IMR-90 (cell line): ENCODE results near the gene CCDC88B. TPM values are rescaled to one million over a fixed set of nuclear protein-coding genes. Genes with fewer than 3 reads are reported as not detected.

ENCODE experiments used
- ATAC-seq: fragments of 200-7000 bp; cut with Tn5 transposase; 2 replicates; pipeline ENCODE4 v1.9.1; 2020; ENCODE audit warnings: low read depth, mild to moderate bottlenecking, moderate library complexity
- BruUV-seq: library from RNA; stranded (reverse); fragments of 400-500 nt; replicated peaks from 2 replicates; lab custom pipeline; 2021; lab: Mats Ljungman, UMichigan
- CTCF ChIA-PET: fragments of 300-600 bp; formaldehyde crosslinking; extraction: SDS; loops from one replicate; lab custom pipeline; 2021; ENCODE audit warnings: antibody characterized with exemption; lab: Yijun Ruan, JAX
- POLR2A ChIA-PET: fragments of 300-600 bp; sonication (Branson Sonifier 250); formaldehyde crosslinking; loops from one replicate; lab custom pipeline; 2022; ENCODE audit warnings: antibody characterized with exemption; ENCODE audit not compliant: unreplicated experiment; lab: Charles Lee
- DNase-seq: peaks from one replicate; pipeline ENCODE4 v3.0.0; 2013
- H2AFZ ChIP-seq: replicated peaks from 2 replicates; pipeline ENCODE3; 2013; ENCODE audit warnings: low read length, mild to moderate bottlenecking; ENCODE audit not compliant: poor library complexity
- H2AK5ac ChIP-seq: 2 replicates; pipeline ENCODE4 v1.6.1; 2013; ENCODE audit warnings: low read depth, low read length, inconsistent platforms
- H2AK9ac ChIP-seq: replicated peaks from 2 replicates; pipeline ENCODE3; 2013; ENCODE audit warnings: mild to moderate bottlenecking, low read depth, low read length, moderate library complexity; ENCODE audit not compliant: poor library complexity
- H2BK120ac ChIP-seq: 2 replicates; pipeline ENCODE4 v1.6.1; 2013; ENCODE audit warnings: low read depth, low read length, inconsistent platforms
- H2BK15ac ChIP-seq: 3 replicates; pipeline ENCODE4 v1.6.1; 2013; ENCODE audit warnings: low read depth, low read length, inconsistent platforms
- H2BK20ac ChIP-seq: 2 replicates; pipeline ENCODE4 v1.6.1; 2013; ENCODE audit warnings: low read depth, mild to moderate bottlenecking, inconsistent platforms, low read length, moderate library complexity
- H2BK5ac ChIP-seq: 2 replicates; pipeline ENCODE4 v1.6.1; 2013; ENCODE audit warnings: mild to moderate bottlenecking, low read depth, low read length, inconsistent platforms; ENCODE audit not compliant: poor library complexity, severe bottlenecking
- H3K14ac ChIP-seq: replicated peaks from 2 replicates; pipeline ENCODE4 v1.6.1; 2013; ENCODE audit warnings: low read depth, low read length, inconsistent platforms
- H3K18ac ChIP-seq: 2 replicates; pipeline ENCODE4 v1.6.1; 2013; ENCODE audit warnings: low read depth, low read length, control low read depth
- H3K23ac ChIP-seq: 2 replicates; pipeline ENCODE4 v1.6.1; 2013; ENCODE audit warnings: low read depth, low read length, inconsistent platforms
- H3K27ac ChIP-seq: 2 replicates; pipeline ENCODE4 v1.5.1; 2013; ENCODE audit warnings: mild to moderate bottlenecking, control low read depth, low read length; ENCODE audit not compliant: insufficient read depth
- H3K27me3 ChIP-seq: 2 replicates; pipeline ENCODE4 v1.6.1; 2013; ENCODE audit warnings: low read length; ENCODE audit not compliant: control insufficient read depth, insufficient read depth
- H3K36me3 ChIP-seq: 2 replicates; pipeline ENCODE4 v1.6.1; 2013; ENCODE audit warnings: low read length, mixed read lengths; ENCODE audit not compliant: control insufficient read depth, insufficient read depth
- H3K4ac ChIP-seq: 2 replicates; pipeline ENCODE4 v1.6.1; 2013; ENCODE audit warnings: low read depth, low read length, inconsistent platforms
- H3K4me1 ChIP-seq: 2 replicates; pipeline ENCODE4 v1.6.1; 2013; ENCODE audit warnings: low read length, mixed read lengths; ENCODE audit not compliant: control insufficient read depth, insufficient read depth
- H3K4me2 ChIP-seq: 2 replicates; pipeline ENCODE4 v1.6.1; 2013; ENCODE audit warnings: low read depth, mild to moderate bottlenecking, control low read depth, low read length, moderate library complexity
- H3K4me3 ChIP-seq: 2 replicates; pipeline ENCODE4 v1.5.1; 2013; ENCODE audit warnings: low read depth, mild to moderate bottlenecking, control low read depth, low read length, moderate library complexity; ENCODE audit not compliant: insufficient read depth
- H3K56ac ChIP-seq: 2 replicates; pipeline ENCODE4 v1.6.1; 2013; ENCODE audit warnings: low read length, inconsistent platforms; ENCODE audit not compliant: insufficient read depth; ENCODE audit errors: extremely low read depth
- H3K79me1 ChIP-seq, 2 experiments: 2 replicates each; pipeline ENCODE4 v1.6.1; 2013; ENCODE audit warnings: low read length in 2 of 2, inconsistent platforms in 1 of 2, low read depth in 1 of 2
- H3K9ac ChIP-seq: 2 replicates; pipeline ENCODE4 v1.6.1; 2013; ENCODE audit warnings: low read depth, low read length, control low read depth
- H3K9me1 ChIP-seq: 2 replicates; pipeline ENCODE4 v1.6.1; 2013; ENCODE audit warnings: low read length, inconsistent platforms; ENCODE audit not compliant: insufficient read depth
- H3K9me3 ChIP-seq: 2 replicates; pipeline ENCODE4 v1.6.1; 2013; ENCODE audit warnings: low read length; ENCODE audit not compliant: control insufficient read depth, insufficient read depth
- H4K20me1 ChIP-seq: 2 replicates; pipeline ENCODE4 v1.6.1; 2013; ENCODE audit warnings: low read length, inconsistent platforms; ENCODE audit not compliant: insufficient read depth
- H4K5ac ChIP-seq: 2 replicates; pipeline ENCODE4 v1.6.1; 2013; ENCODE audit warnings: mild to moderate bottlenecking, low read depth, low read length, control low read depth
- H4K8ac ChIP-seq, 2 experiments: 2 replicates each; pipeline ENCODE4 v1.6.1; 2013; ENCODE audit warnings: low read depth in 2 of 2, low read length in 2 of 2, control low read depth in 1 of 2, inconsistent platforms in 1 of 2
- H4K91ac ChIP-seq: 2 replicates; pipeline ENCODE4 v1.6.1; 2013; ENCODE audit warnings: low read depth, low read length, inconsistent platforms; ENCODE audit not compliant: insufficient read depth
- BHLHE40 ChIP-seq: fragments of 150-350 bp; IDR thresholded peaks from 2 replicates; pipeline ENCODE4 v1.6.1; 2016; ENCODE audit warnings: mild to moderate bottlenecking, low read depth, low read length
- CEBPB ChIP-seq: IDR thresholded peaks from 2 replicates; pipeline ENCODE4 v1.6.1; 2012; ENCODE audit warnings: low read depth, low read length, improper control_type of control experiment
- CHD1 ChIP-seq: IDR thresholded peaks from 2 replicates; pipeline ENCODE4 v1.6.1; 2012; ENCODE audit warnings: low read depth, low read length, improper control_type of control experiment
- FOS ChIP-seq: fragments of 150-350 bp; IDR thresholded peaks from 2 replicates; pipeline ENCODE4 v1.6.1; 2016; ENCODE audit warnings: low read depth, low read length
- MAFK ChIP-seq: IDR thresholded peaks from 2 replicates; pipeline ENCODE4 v1.6.1; 2012; ENCODE audit warnings: low read depth, low read length, improper control_type of control experiment
- MAZ ChIP-seq: IDR thresholded peaks from 2 replicates; pipeline ENCODE4 v1.6.1; 2012; ENCODE audit warnings: low read depth, mild to moderate bottlenecking, low read length, improper control_type of control experiment, moderate library complexity, borderline replicate concordance
- MXI1 ChIP-seq: IDR thresholded peaks from 2 replicates; pipeline ENCODE4 v1.6.1; 2012; ENCODE audit warnings: low read depth, mild to moderate bottlenecking, low read length, moderate library complexity, borderline replicate concordance
- NFE2L2 ChIP-seq: fragments of 150-350 bp; IDR thresholded peaks from 2 replicates; pipeline ENCODE4 v1.6.1; 2016; ENCODE audit warnings: low read depth, mild to moderate bottlenecking, low read length
- POLR2A ChIP-seq: IDR thresholded peaks from 2 replicates; pipeline ENCODE4 v1.6.1; 2012; ENCODE audit warnings: mild to moderate bottlenecking, low read depth, low read length
- RAD21 ChIP-seq: IDR thresholded peaks from 2 replicates; pipeline ENCODE4 v1.6.1; 2012; ENCODE audit warnings: low read length, improper control_type of control experiment
- RCOR1 ChIP-seq: IDR thresholded peaks from 2 replicates; pipeline ENCODE4 v1.6.1; 2012; ENCODE audit warnings: mild to moderate bottlenecking, low read length, improper control_type of control experiment; ENCODE audit not compliant: insufficient replicate concordance
- RFX5 ChIP-seq: IDR thresholded peaks from 2 replicates; pipeline ENCODE4 v1.8.0; 2012; ENCODE audit warnings: low read depth, mild to moderate bottlenecking, low read length, moderate library complexity
- SMC3 ChIP-seq: fragments of 150-350 bp; IDR thresholded peaks from 2 replicates; pipeline ENCODE4 v1.6.1; 2016; ENCODE audit warnings: low read depth, mild to moderate bottlenecking, antibody characterized with exemption, low read length, moderate library complexity
- WGBS, 2 experiments: methylation state at CpG; one replicate each; pipeline versions ENCODE4 v1.1.5 to v1.1.7; 2013; ENCODE audit warnings: missing lambda C conversion rate in 2 of 2; ENCODE audit not compliant: insufficient read length in 1 of 2; ENCODE audit errors: extremely low coverage in 2 of 2; 5-methylcytosine and 5-hydroxymethylcytosine counted together
- dilution Hi-C: fragments of 300-500 bp; cut with HindIII; formaldehyde crosslinking; loops from one replicate; pipeline ENCODE4 v1.14.3; 2018; ENCODE audit warnings: low sequenced_read_pairs; ENCODE audit not compliant: unreplicated experiment
- in situ Hi-C: fragments of 300-500 bp; cut with MboI; formaldehyde crosslinking; loops from 3 replicates; pipeline ENCODE4 v1.14.3; 2019; ENCODE audit warnings: low sequenced_read_pairs, inconsistent platforms, mixed read lengths
- intact Hi-C: fragments of 100-400 bp; cut with micrococcal nuclease; formaldehyde crosslinking; loops from 2 replicates; pipeline ENCODE4 v1.10.0; 2022
- polyA plus RNA-seq, 3 experiments: library from polyadenylated mRNA; depleted of rRNA; stranded (reverse); fragments of >200 nt; gene quantifications; 2 replicates each; pipeline ENCODE4 v1.2.3, GENCODE V29; 2012; ENCODE audit warnings: low replicate concordance in 1 of 3
- total RNA-seq: library from RNA; depleted of rRNA; stranded (reverse); fragments of >200 nt; gene quantifications from 2 replicates; pipeline ENCODE4 v1.2.3, GENCODE V29; 2012
- TF ChIP-seq, protein P1 (sequence below): fragments of 150-350 bp; IDR thresholded peaks from 2 replicates; pipeline ENCODE4 v1.6.1; 2017; ENCODE audit warnings: mild to moderate bottlenecking, antibody characterized with exemption, low read length, low read depth
- TF ChIP-seq, protein P2 (sequence below): fragments of 150-350 bp; IDR thresholded peaks from 2 replicates; pipeline ENCODE4 v1.6.1; 2016; ENCODE audit warnings: low read depth, mild to moderate bottlenecking, low read length, moderate library complexity, borderline replicate concordance
- TF ChIP-seq, protein P3 (sequence below): conservative IDR thresholded peaks from 2 replicates; pipeline ENCODE4 v1.5.1; 2012; ENCODE audit warnings: mild to moderate bottlenecking, low read depth, low read length, improper control_type of control experiment

The CCDC88B gene
- total and polyA plus RNA-seq, 2 of the 4 experiments (the other 2 are of a cell fraction), result 1.3 to 2.5 TPM

- Histone ChIP-seq H2BK120ac (no peak overlapping the region), H3K4me2 (no peak overlapping the region), H2BK20ac (no peak overlapping the region), H2AK9ac (no peak overlapping the region), H2BK15ac (no peak overlapping the region), H3K9ac (no peak overlapping the region), H3K14ac (no peak overlapping the region), H2BK5ac (no peak overlapping the region), H2AFZ (no peak overlapping the region), H3K36me3 (peaks cover 31% of the 10 kb centered on the region), H4K5ac (no peak overlapping the region), H3K79me1 (0 out of 4 replicates have a peak, but pooled peaks cover 2 to 4% of the 10 kb centered on the region in 2 experiments), H2AK5ac (no peak overlapping the region), H3K18ac (no peak overlapping the region), H3K9me1 (peaks cover 4% of the 10 kb centered on the region; the same call in 1 of the 2 replicates), H3K56ac (no peak overlapping the region), H3K27me3 (peaks cover 2% of the 10 kb centered on the region; the same call in 1 of the 2 replicates), H4K8ac (no peak overlapping the region), H3K4ac (no peak overlapping the region), H3K27ac (no peak overlapping the region), H3K9me3 (no peaks in the 10 kb centered on the region; the same call in 1 of the 2 replicates), H3K4me3 (no peak overlapping the region), H4K91ac (no peak overlapping the region), H4K20me1 (no peaks in the 10 kb centered on the region), H3K4me1 (no peaks in the 10 kb centered on the region), H3K23ac (no peak overlapping the region)
- no TSS peak for BruUV-seq
- ATAC-seq (no peak), DNase-seq (no peak)
- WGBS, 2 experiments, result 95% methylated on average over 4 of the region's 22 CpGs; no CpG with 5 or more reads in 1 of the 2 experiments
- TF ChIP-seq, protein P1, sequence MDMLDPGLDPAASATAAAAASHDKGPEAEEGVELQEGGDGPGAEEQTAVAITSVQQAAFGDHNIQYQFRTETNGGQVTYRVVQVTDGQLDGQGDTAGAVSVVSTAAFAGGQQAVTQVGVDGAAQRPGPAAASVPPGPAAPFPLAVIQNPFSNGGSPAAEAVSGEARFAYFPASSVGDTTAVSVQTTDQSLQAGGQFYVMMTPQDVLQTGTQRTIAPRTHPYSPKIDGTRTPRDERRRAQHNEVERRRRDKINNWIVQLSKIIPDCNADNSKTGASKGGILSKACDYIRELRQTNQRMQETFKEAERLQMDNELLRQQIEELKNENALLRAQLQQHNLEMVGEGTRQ, result no peak
- TF ChIP-seq POLR2A, result no peak
- TF ChIP-seq CHD1, result no peak
- TF ChIP-seq BHLHE40, result no peak
- no peak for TF ChIP-seq RFX5
- no peak for TF ChIP-seq MXI1
- TF ChIP-seq, protein P2, sequence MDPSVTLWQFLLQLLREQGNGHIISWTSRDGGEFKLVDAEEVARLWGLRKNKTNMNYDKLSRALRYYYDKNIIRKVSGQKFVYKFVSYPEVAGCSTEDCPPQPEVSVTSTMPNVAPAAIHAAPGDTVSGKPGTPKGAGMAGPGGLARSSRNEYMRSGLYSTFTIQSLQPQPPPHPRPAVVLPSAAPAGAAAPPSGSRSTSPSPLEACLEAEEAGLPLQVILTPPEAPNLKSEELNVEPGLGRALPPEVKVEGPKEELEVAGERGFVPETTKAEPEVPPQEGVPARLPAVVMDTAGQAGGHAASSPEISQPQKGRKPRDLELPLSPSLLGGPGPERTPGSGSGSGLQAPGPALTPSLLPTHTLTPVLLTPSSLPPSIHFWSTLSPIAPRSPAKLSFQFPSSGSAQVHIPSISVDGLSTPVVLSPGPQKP, result no peak
- TF ChIP-seq MAZ, result no peak
- no peak for TF ChIP-seq NFE2L2
- TF ChIP-seq CEBPB, result no peak
- TF ChIP-seq RCOR1, result no peak
- no peak for TF ChIP-seq RAD21
- TF ChIP-seq SMC3, result no peak
- TF ChIP-seq MAFK, result no peak
- TF ChIP-seq, protein P3, sequence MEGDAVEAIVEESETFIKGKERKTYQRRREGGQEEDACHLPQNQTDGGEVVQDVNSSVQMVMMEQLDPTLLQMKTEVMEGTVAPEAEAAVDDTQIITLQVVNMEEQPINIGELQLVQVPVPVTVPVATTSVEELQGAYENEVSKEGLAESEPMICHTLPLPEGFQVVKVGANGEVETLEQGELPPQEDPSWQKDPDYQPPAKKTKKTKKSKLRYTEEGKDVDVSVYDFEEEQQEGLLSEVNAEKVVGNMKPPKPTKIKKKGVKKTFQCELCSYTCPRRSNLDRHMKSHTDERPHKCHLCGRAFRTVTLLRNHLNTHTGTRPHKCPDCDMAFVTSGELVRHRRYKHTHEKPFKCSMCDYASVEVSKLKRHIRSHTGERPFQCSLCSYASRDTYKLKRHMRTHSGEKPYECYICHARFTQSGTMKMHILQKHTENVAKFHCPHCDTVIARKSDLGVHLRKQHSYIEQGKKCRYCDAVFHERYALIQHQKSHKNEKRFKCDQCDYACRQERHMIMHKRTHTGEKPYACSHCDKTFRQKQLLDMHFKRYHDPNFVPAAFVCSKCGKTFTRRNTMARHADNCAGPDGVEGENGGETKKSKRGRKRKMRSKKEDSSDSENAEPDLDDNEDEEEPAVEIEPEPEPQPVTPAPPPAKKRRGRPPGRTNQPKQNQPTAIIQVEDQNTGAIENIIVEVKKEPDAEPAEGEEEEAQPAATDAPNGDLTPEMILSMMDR, result no peak
- TF ChIP-seq FOS, result no peak
- intact Hi-C loops, result no loop called here
- ChIA-PET POLR2A (no interaction called here), CTCF (no interaction called here)
- dilution Hi-C loops, result no loop called here
- in situ Hi-C loops, result no loop called here
Measured at GRCh38 chr11:64371201-64371600, 31.2 kb downstream of the CCDC88B start.
